HepG2 (cell line): Measurements from ENCODE around the gene PRRT1B. TPM values are rescaled to one million over a fixed set of nuclear protein-coding genes. Genes with fewer than 3 reads are reported as not detected.

Experiments used
- ATAC-seq: fragments of 200-7000 bp; cut with Tn5 transposase; 3 replicates; pipeline ENCODE4 v1.9.1; 2020; ENCODE audit warnings: mild to moderate bottlenecking, moderate library complexity
- BruUV-seq: library from RNA; stranded (reverse); fragments of 400-500 nt; replicated peaks from 2 replicates; lab custom pipeline; 2021; lab: Mats Ljungman, UMichigan
- CTCF ChIA-PET: fragments of 300-600 bp; formaldehyde crosslinking; extraction: SDS; loops from one replicate; lab custom pipeline; 2021; ENCODE audit warnings: low total read pairs, inconsistent platforms, low intra/inter-chr PET ratio; lab: Yijun Ruan, JAX
- POLR2A ChIA-PET: fragments of 350-600 bp; sonication (Branson Sonifier 250); formaldehyde crosslinking; loops from one replicate; lab custom pipeline; 2020; ENCODE audit warnings: antibody characterized with exemption, inconsistent platforms; lab: Yijun Ruan, JAX
- DNase-seq: peaks from one replicate; pipeline ENCODE4 v3.0.0-alpha.2; 2015; ENCODE audit warnings: low spot score
- FAIRE-seq: peaks from 3 replicates; lab custom pipeline; 2011; peaks lifted over from hg19 to GRCh38; lab: Jason Lieb, UNC
- H2AFZ ChIP-seq: one replicate; pipeline ENCODE4 v1.6.1; 2011; ENCODE audit warnings: low read length, inconsistent platforms
- H3K27ac ChIP-seq: fragments of 300-600 bp; 3 replicates; pipeline ENCODE4 v1.8.0; 2011; ENCODE audit warnings: mixed run types, mild to moderate bottlenecking, mixed read lengths, low read length, inconsistent platforms; ENCODE audit not compliant: insufficient read depth; ENCODE audit errors: extremely low read length
- H3K27me3 ChIP-seq, 2 experiments: fragments of 200-600 bp in 1 of 2; 2 replicates in 1 of 2; 3 replicates in 1 of 2; pipeline versions ENCODE4 v1.6.0 to v1.8.0; 2011; ENCODE audit warnings: low read length in 2 of 2, mild to moderate bottlenecking in 2 of 2, moderate library complexity in 2 of 2, inconsistent platforms in 1 of 2; ENCODE audit not compliant: insufficient read depth in 2 of 2, control insufficient read depth in 1 of 2
- H3K36me3 ChIP-seq, 2 experiments: fragments of 200-600 bp in 1 of 2; replicated peaks in 1 of 2; 2 replicates in 1 of 2; 3 replicates in 1 of 2; pipeline versions ENCODE4 v1.5.1 to v1.8.0; 2011; ENCODE audit warnings: low read length in 2 of 2, inconsistent platforms in 1 of 2; ENCODE audit not compliant: insufficient read depth in 2 of 2, control insufficient read depth in 1 of 2
- H3K4me1 ChIP-seq: 2 replicates; pipeline ENCODE4 v1.5.1; 2012; ENCODE audit warnings: low read length, inconsistent platforms; ENCODE audit not compliant: insufficient read depth
- H3K4me2 ChIP-seq: 2 replicates; pipeline ENCODE4 v1.6.0; 2011; ENCODE audit warnings: low read depth, low read length, inconsistent platforms
- H3K4me3 ChIP-seq, 3 experiments: fragments of 200-600 bp in 1 of 3; sonication (generic), shearing (Covaris generic) in 1 of 3; replicated peaks in 1 of 3; 2 replicates each; pipeline ENCODE4 v1.5.1; 2011 to 2016; ENCODE audit warnings: low read length in 3 of 3, inconsistent platforms in 2 of 3, low read depth in 2 of 3, mild to moderate bottlenecking in 2 of 3, control low read depth in 1 of 3, mixed read lengths in 1 of 3; ENCODE audit not compliant: insufficient read depth in 1 of 3
- H3K79me2 ChIP-seq: one replicate; pipeline ENCODE4 v1.6.1; 2011; ENCODE audit warnings: low read length, inconsistent platforms; ENCODE audit not compliant: insufficient read depth
- H3K9ac ChIP-seq: 2 replicates; pipeline ENCODE4 v1.6.0; 2011; ENCODE audit warnings: mild to moderate bottlenecking, low read depth, low read length, inconsistent platforms; ENCODE audit not compliant: insufficient read depth
- H3K9me3 ChIP-seq: 2 replicates; pipeline ENCODE4 v1.5.1; 2012; ENCODE audit warnings: mild to moderate bottlenecking, low read length
- H4K20me1 ChIP-seq: 2 replicates; pipeline ENCODE4 v1.6.0; 2011; ENCODE audit warnings: inconsistent platforms, mild to moderate bottlenecking, low read length, moderate library complexity; ENCODE audit not compliant: insufficient read depth
- BORCS8-MEF2B ChIP-seq: sonication (generic); formaldehyde crosslinking; IDR thresholded peaks from 2 replicates; pipeline ENCODE4 v1.8.0; 2022; ENCODE audit warnings: mild to moderate bottlenecking, missing genetic modification reagents
- HOXA9 ChIP-seq: sonication (generic); formaldehyde crosslinking; IDR thresholded peaks from 2 replicates; pipeline ENCODE4 v1.8.1; 2022; ENCODE audit warnings: missing genetic modification reagents, mild to moderate bottlenecking, moderate library complexity, borderline replicate concordance
- ISX ChIP-seq: sonication (generic); formaldehyde crosslinking; conservative IDR thresholded peaks from 2 replicates; pipeline ENCODE4 v1.5.0; 2020; ENCODE audit warnings: missing genetic modification reagents
- KDM5A ChIP-seq: fragments of 200-600 bp; sonication (generic); IDR thresholded peaks from 2 replicates; pipeline ENCODE4 v1.7.0; 2018; ENCODE audit warnings: antibody characterized with exemption, mild to moderate bottlenecking, low read length, borderline replicate concordance
- NFE2L2 ChIP-seq: fragments of 150-350 bp; IDR thresholded peaks from 2 replicates; pipeline ENCODE4 v1.6.1; 2014; ENCODE audit warnings: low read length
- SETDB1 ChIP-seq: sonication (generic); formaldehyde crosslinking; IDR thresholded peaks from 2 replicates; pipeline ENCODE4 v1.5.1; 2020; ENCODE audit warnings: missing genetic modification reagents, mild to moderate bottlenecking, borderline replicate concordance
- SMYD3 ChIP-seq: sonication (generic); formaldehyde crosslinking; IDR thresholded peaks from 2 replicates; pipeline ENCODE4 v1.8.1; 2023; ENCODE audit warnings: mild to moderate bottlenecking, missing genetic modification reagents
- SNAI1 ChIP-seq: sonication (generic); formaldehyde crosslinking; IDR thresholded peaks from 2 replicates; pipeline ENCODE4 v1.5.0; 2020; ENCODE audit warnings: mild to moderate bottlenecking, missing genetic modification reagents, borderline replicate concordance
- THAP9 ChIP-seq: sonication (generic); formaldehyde crosslinking; IDR thresholded peaks from 2 replicates; pipeline ENCODE4; 2020; ENCODE audit warnings: missing genetic modification reagents, mild to moderate bottlenecking, borderline replicate concordance
- ZFP1 ChIP-seq: IDR thresholded peaks from 2 replicates; pipeline ENCODE4 v1.6.1; 2016
- ZNF354B ChIP-seq: sonication (generic); formaldehyde crosslinking; IDR thresholded peaks from 2 replicates; pipeline ENCODE4 v1.8.0; 2022; ENCODE audit warnings: mild to moderate bottlenecking, missing genetic modification reagents
- ZNF546 ChIP-seq: sonication (generic); formaldehyde crosslinking; conservative IDR thresholded peaks from 2 replicates; pipeline ENCODE4 v1.8.1; 2023; ENCODE audit warnings: mild to moderate bottlenecking, missing genetic modification reagents
- ZNF747 ChIP-seq: sonication (generic); formaldehyde crosslinking; IDR thresholded peaks from 2 replicates; pipeline ENCODE4 v1.8.1; 2023; ENCODE audit warnings: missing genetic modification reagents, mild to moderate bottlenecking, borderline replicate concordance
- ZNF850 ChIP-seq: sonication (generic); formaldehyde crosslinking; conservative IDR thresholded peaks from 2 replicates; pipeline ENCODE4 v1.9.0; 2021; ENCODE audit warnings: mild to moderate bottlenecking, missing genetic modification reagents
- WGBS: methylation state at CpG from one replicate; pipeline ENCODE4 v1.1.6; 2017; ENCODE audit warnings: low lambda C conversion rate; 5-methylcytosine and 5-hydroxymethylcytosine counted together
- in situ Hi-C: cut with HindIII; loops from 2 replicates; pipeline ENCODE4 v1.10.0; 2017; ENCODE audit warnings: low pct_unique_long_range_greater_than_20kb; ENCODE audit not compliant: extremely low pct_ligation_motif_present
- intact Hi-C: fragments of 100-400 bp; cut with micrococcal nuclease; formaldehyde crosslinking; loops from one replicate; pipeline ENCODE4 v1.10.0; 2022; ENCODE audit not compliant: unreplicated experiment
- polyA plus RNA-seq, 8 experiments: library from polyadenylated mRNA; depleted of rRNA in 3 of 8; stranded (reverse) in 7 of 8; unstranded in 1 of 8; fragments of >200 nt; fragmentation: Illumina TruSeq in 4 of 8; extraction: Trizol in 4 of 8; gene quantifications; 2 replicates each; pipeline versions ENCODE4 v1.2.1 to v1.2.3, GENCODE V29; 2011 to 2016; ENCODE audit warnings: low read depth in 4 of 8, missing spikeins in 1 of 8, mixed read lengths in 1 of 8; ENCODE audit not compliant: insufficient read depth in 1 of 8
- total RNA-seq, 5 experiments: library from RNA; depleted of rRNA; stranded (reverse); fragments of >200 nt; fragmentation: Illumina TruSeq; extraction: Trizol; gene quantifications; 2 replicates each; pipeline ENCODE4 v1.2.3, GENCODE V29; 2016; ENCODE audit warnings: low read depth in 1 of 5

PRRT1B gene
- total and polyA plus RNA-seq, 2 of the 13 experiments (the other 11 are each of a cell fraction or from before 2014, with no cell fraction given), result not detected

DNA sequence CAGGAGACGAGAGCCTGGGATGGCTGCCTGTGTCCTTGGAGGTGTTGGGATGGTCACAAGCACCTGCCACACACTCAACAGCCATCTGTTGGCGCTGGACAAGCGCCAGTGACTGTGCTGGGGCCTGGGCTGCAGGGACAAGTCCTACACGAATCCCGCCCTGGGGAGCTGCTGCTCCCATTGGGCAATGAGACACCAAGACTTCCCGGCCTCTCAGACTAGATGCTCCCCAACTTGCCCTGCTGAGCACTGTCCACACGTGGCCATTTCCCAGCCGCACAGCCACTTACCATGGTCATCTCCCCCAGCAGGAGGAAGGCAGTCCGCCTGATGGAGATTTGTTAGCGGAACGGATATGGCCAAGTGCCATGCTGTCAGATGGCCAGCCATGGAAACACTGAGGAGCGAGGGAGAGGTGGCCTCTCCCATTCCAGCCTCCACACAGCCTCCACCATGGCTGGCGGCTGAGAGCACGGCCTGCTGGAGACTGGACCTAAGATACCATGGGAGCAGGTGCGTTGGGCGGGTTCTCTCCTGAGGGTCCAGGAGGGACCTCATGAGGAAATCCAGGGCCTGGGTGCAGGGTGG lies 43.9 kb downstream of the PRRT1B start:
- Histone ChIP-seq H3K27ac (no peak overlapping the region), H4K20me1 (no peaks in the 10 kb centered on the region), H3K4me3 (no peak overlapping the region), H3K36me3 (peaks cover 11 to 31% of the 10 kb centered on the region in 2 experiments; a peak in 4 of 5 replicates), H3K79me2 (no peaks in the 10 kb centered on the region), H3K9ac (no peak overlapping the region), H2AFZ (no peak overlapping the region), H3K27me3 (no peaks in the 10 kb centered on the region), H3K4me2 (no peak overlapping the region), H3K4me1 (0 out of 2 replicates have a peak, but pooled peaks cover 6% of the 10 kb centered on the region)
- intact Hi-C loops, result no loop called here
- ChIA-PET CTCF (interaction anchor here (3.5 to 5.7 kb wide), 2 partner anchors 153 to 158 kb away, joined by 30 to 185 read pairs; partner anchors contain the start of gene RAPGEF1), POLR2A (no interaction called here)
- WGBS, result 92% methylated on average over 12 of the region's 16 CpGs
- FAIRE-seq (no peak), ATAC-seq (no peak), DNase-seq (no peak)
- in situ Hi-C loops, result loop anchor here (25.0 kb wide), 1 partner anchor 648 kb away; no protein-coding TSS in a partner anchor
- no TSS peak for BruUV-seq
- TF ChIP-seq KDM5A, result no peak
- TF ChIP-seq ZNF747 (CRISPR knock-in tag), result no peak
- TF ChIP-seq HOXA9 (CRISPR knock-in tag), result no peak
- no peak for TF ChIP-seq NFE2L2
- no peak for TF ChIP-seq ZNF354B (CRISPR knock-in tag)
- TF ChIP-seq ZNF850 (CRISPR knock-in tag), result no peak
- no peak for TF ChIP-seq SMYD3 (CRISPR knock-in tag)
- no peak for TF ChIP-seq BORCS8-MEF2B (CRISPR knock-in tag)
- no peak for TF ChIP-seq SNAI1 (CRISPR knock-in tag)
- no peak for TF ChIP-seq SETDB1 (CRISPR knock-in tag)
- no peak for TF ChIP-seq ZNF546 (CRISPR knock-in tag)
- TF ChIP-seq ZFP1 (CRISPR knock-in tag), result no peak
- TF ChIP-seq ISX, result no peak
- TF ChIP-seq THAP9 (CRISPR knock-in tag), result no peak
- TF ChIP-seq, all 625 proteins: peak for 0
- no peaks in the 10 kb centered on the region for H3K9me3 ChIP-seq
